ENCODE results near the gene ANO10.
"Not testable (repeated sequence)": the region's sequence is repeated elsewhere in the genome, so short reads cannot be mapped to it uniquely, and the experiment has no call there.

The ANO10 gene

GRCh38 chr3:43621656-43622432, at the start of gene ANO10:
ANO10 (minus strand) TSS chr3:43622011; CDS start chr3:43605852, 16,159 bp downstream.
- peak; percentile 98 for DNase-seq

- DNase-seq: no peak
Observed at GRCh38 chr3:43670635-43671522, 49.1 kb upstream of the ANO10 start.

- DNase-seq: not testable (repeated sequence)
Observed at GRCh38 chr3:43665011-43665410, 43.2 kb upstream of the ANO10 start.

- not testable (repeated sequence) for DNase-seq
Observed at GRCh38 chr3:43661376-43661775, 39.6 kb upstream of the ANO10 start.

GRCh38 chr3:43659250-43659880, 37.6 kb upstream of the ANO10 start:
- DNase-seq: no peak

- not testable (repeated sequence) for DNase-seq
Observed at GRCh38 chr3:43656390-43656789, 34.6 kb upstream of the ANO10 start.

- no peak for DNase-seq
Observed at GRCh38 chr3:43650345-43650744, 28.5 kb upstream of the ANO10 start.

- DNase-seq: no peak
Observed at GRCh38 chr3:43649365-43649968, 27.7 kb upstream of the ANO10 start.

- no peak for DNase-seq
Observed at GRCh38 chr3:43648957-43649356, 27.1 kb upstream of the ANO10 start.

GRCh38 chr3:43647331-43648166, 25.7 kb upstream of the ANO10 start:
- DNase-seq: no peak

GRCh38 chr3:43644443-43644842, 22.6 kb upstream of the ANO10 start:
- no peak for DNase-seq

GRCh38 chr3:43641306-43642114, 19.7 kb upstream of the ANO10 start:
- DNase-seq: no peak

GRCh38 chr3:43640681-43641080, 18.9 kb upstream of the ANO10 start:
- no peak for DNase-seq

GRCh38 chr3:43638594-43639447, 17.0 kb upstream of the ANO10 start:
- DNase-seq: peak; percentile 60 to 63

GRCh38 chr3:43637702-43638101, 15.9 kb upstream of the ANO10 start:
- DNase-seq: no peak

GRCh38 chr3:43632986-43633385, 11.2 kb upstream of the ANO10 start:
- no peak for DNase-seq

GRCh38 chr3:43632269-43632733, 10.5 kb upstream of the ANO10 start:
- DNase-seq: no peak

- no peak for DNase-seq
Observed at GRCh38 chr3:43629741-43630140, 7.9 kb upstream of the ANO10 start.

- DNase-seq: no peak
Observed at GRCh38 chr3:43629257-43629656, 7.4 kb upstream of the ANO10 start.

GRCh38 chr3:43627360-43627759, 5.5 kb upstream of the ANO10 start:
- DNase-seq: peak; percentile 20 to 22
